Measurements from ENCODE around the gene CYTH1. TPM values are rescaled to one million over a fixed set of nuclear protein-coding genes. Genes with fewer than 3 reads are reported as not detected.
A peak's percentile ranks its signal among the peaks of the same experiment; 100 is the strongest.

Gene CYTH1
- polyA plus RNA-seq, 1 donor, result 22.5 TPM

GRCh38 chr17:78670850-78671725 is 111.0 kb downstream of the CYTH1 start:
- no peak for DNase-seq (ENCODE audit: low read depth)

- no peak for DNase-seq (ENCODE audit: low read depth)
Measured at GRCh38 chr17:78669975-78670518, 112.0 kb downstream of the CYTH1 start.

DNA sequence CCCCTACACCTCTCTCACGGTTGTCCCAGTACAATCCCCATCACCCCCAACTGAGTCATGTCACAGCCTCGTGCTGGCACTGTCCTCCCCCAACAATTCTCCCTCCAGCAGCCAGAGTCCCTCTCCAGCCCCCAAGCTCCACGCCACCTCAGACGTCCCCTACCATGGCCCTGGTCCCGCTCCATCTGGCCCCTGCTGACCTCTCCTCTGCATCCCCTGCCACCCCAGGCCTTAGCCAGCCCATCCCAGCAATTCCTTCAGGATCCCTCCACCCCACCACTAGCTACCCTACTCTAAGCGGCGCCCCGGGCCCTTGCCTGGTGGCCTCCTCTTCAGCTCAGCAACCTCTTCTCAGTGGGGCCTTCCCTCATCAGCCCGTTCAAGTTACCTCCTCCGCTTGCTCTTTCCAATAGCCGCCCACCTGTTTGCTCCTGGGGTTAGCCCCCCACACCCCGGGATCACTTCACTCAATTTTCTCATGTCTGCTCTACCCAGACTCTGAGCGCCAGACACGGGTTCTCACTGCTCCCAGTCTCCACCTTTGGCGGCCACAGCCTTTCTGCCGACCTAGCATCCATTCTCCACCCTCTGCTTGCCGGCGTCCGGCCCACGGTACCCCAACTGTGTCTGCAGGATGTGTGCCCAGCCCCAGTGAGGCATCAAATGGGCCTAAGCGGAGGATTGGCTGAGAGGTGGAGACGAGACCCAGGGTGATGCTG is 112.7 kb downstream of the CYTH1 start:
- DNase-seq (ENCODE audit: low read depth), result no peak

GRCh38 chr17:78668847-78669246 is 113.2 kb downstream of the CYTH1 start:
- no peak for DNase-seq (ENCODE audit: low read depth)

- no peak for DNase-seq (ENCODE audit: low read depth)
Measured at GRCh38 chr17:78667741-78668640, 114.1 kb downstream of the CYTH1 start.

DNA sequence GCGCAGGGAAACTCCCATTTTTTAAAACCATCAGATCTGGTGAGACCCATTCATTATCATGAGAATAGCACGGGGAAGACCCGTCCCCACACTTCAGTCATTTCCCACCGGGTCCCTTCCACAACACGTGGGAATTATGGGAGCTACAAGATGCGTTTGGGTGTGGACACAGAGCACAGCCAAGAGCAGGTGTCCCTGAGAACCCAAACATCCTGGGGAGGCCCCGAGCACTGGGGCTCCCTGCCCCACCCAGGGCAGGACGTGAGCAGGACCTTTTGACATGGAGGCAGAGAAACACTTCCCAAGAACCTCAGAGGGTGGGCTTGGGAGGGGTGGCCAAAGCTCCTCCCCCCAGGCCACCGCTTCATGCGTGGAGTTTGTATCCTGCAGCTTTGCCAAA is 115.0 kb downstream of the CYTH1 start:
- no peak for DNase-seq (ENCODE audit: low read depth)

DNA sequence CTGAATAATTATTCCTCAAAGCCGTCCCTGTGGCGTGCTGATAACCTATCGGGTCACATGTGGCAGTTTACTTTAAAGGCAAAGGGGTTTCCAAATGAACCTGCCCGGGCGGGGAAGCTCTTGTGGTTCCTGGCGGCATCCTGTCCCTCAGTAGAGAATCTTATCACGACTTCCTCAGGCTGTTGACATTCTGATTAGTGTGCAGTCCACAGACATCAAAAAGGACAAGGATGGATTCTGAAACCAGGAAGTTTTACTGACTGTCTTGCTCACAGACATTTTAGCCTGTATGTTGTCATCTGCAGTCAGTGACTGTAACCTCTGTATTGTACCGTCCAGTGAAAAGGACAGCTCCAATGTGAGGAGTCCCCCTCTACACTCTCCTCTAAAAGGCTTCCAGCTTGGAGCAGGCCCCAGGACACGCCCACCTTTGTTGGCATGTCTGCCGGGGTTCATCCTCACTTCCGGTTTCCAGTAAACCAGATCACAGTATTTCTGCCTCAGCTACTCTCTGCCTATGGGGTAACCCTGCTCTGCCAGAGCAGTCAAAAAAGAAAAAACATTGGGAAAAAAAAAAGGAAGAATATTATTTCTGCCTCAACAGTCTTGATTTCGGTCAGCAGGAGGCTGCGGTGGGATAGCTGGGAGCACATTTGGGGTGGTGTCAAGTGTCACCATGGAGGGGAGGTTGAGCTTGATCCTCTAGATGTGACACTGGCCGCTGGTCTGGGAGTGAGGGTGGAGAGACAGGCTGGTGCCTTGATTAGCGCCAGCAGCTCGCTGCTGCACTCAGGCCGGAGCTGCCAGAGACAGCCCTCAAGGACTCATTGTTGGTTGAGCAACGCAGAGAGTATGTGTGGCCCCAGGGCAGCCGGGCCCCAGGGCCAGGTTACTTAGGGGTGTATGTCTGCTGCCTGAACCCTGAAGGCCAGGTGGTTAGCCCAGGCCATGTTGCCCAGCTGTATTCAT is 115.8 kb downstream of the CYTH1 start:
- no peak for DNase-seq (ENCODE audit: low read depth)

GRCh38 chr17:78665387-78665951 is 116.6 kb downstream of the CYTH1 start:
- no peak for DNase-seq (ENCODE audit: low read depth)

GRCh38 chr17:78664476-78665386 is 117.3 kb downstream of the CYTH1 start:
- peak; percentile 31 for DNase-seq (ENCODE audit: low read depth)

GRCh38 chr17:78661093-78661770 is 120.8 kb downstream of the CYTH1 start:
- no peak for DNase-seq (ENCODE audit: low read depth)

- no peak for DNase-seq (ENCODE audit: low read depth)
Measured at GRCh38 chr17:78659546-78659945, 122.5 kb downstream of the CYTH1 start.

GRCh38 chr17:78658281-78658785 is 123.7 kb downstream of the CYTH1 start:
- no peak for DNase-seq (ENCODE audit: low read depth)

DNA sequence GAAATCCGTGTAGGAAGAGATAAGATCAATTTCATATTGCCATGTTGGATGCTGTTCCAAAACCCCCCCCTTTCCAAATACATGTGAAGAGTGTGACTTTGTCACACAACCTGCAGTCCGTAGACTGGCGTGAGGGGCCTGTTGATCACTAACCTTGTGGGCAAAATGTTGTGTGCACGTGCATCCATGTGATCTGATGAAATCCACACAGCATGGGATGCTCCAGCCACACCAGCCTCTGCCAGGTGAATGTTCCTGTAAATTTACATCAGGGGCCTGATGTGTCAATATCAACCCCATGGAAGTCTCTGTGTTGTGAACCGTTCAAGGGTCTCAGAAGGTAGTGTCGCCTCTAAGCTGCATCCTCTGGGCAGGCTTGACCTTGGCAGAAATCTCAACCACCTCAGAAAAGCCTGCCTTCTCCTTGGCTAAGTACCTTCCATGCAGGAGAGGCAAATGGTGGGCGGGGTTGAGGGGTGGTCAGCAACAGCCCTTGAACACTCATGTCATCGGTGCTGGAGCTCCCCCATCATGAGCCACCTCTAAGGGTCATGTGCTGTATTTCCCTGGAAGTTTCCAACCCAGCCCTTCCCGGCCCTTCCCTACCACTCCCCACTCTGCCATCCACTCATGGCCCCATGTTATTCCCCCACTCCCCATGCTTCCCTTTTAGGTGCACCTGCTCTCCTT is 126.7 kb downstream of the CYTH1 start:
- no peak for DNase-seq (ENCODE audit: low read depth)

DNA sequence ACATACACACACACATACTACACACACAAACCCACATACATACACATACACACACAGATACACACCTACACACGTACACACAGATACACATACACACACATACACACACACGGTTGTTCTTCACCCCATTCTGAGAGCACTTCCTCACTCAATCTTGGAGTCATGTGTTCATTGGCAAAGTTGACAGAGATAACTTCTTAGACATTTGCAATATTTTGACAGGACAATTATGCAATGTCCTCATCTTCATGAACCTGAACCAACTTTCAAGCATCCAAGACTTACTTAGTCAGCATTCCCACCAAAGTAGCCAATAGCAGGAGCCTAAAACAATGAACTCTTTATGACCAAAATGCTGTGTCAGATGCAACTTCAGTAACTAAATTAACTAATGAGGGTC is 127.7 kb downstream of the CYTH1 start:
- DNase-seq (ENCODE audit: low read depth), result no peak

GRCh38 chr17:78653382-78653781 is 128.7 kb downstream of the CYTH1 start:
- no peak for DNase-seq (ENCODE audit: low read depth)

DNA sequence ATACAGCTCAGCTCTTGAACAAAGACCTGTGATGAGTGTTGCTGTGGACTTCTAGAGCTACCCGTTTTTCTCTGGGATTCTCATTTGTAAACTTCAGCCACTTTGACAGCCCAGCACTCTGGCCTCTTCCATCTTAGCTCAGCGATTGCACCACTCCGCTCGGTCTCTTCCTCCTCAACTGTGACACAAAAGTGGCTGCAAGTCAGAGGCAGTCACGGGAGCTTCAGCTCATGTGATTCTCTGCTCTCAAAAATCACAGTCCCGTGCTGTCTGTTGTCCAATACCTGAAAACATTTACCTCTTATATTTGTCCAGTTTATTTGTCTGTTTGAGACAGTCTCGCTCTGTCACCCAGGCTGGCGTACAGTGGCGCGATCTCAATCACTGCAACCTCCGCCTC is 129.2 kb downstream of the CYTH1 start:
- no peak for DNase-seq (ENCODE audit: low read depth)

- DNase-seq (ENCODE audit: low read depth), result no peak
Measured at GRCh38 chr17:78652024-78652423, 130.0 kb downstream of the CYTH1 start.

- no peak for DNase-seq (ENCODE audit: low read depth)
Measured at GRCh38 chr17:78651554-78651953, 130.5 kb downstream of the CYTH1 start.
